ENCODE data around the gene PDSS2.
"Not testable (repeated sequence)": the region's sequence is repeated elsewhere in the genome, so short reads cannot be mapped to it uniquely, and the experiment has no call there.

Gene PDSS2

GRCh38 chr6:107473660-107474059 lies 14.3 kb upstream of the PDSS2 start:
- DNase-seq: no peak

- DNase-seq: no peak
These were observed 11.0 kb upstream of the PDSS2 start for GRCh38 chr6:107470364-107470763.

- no peak for DNase-seq
These were observed 6.7 kb upstream of the PDSS2 start for GRCh38 chr6:107466062-107466461.

- no peak for DNase-seq
These were observed 793 bp upstream of the PDSS2 start for GRCh38 chr6:107460083-107460631.

- DNase-seq: peak; percentile 48
These were observed 587 bp downstream of the PDSS2 start for GRCh38 chr6:107458672-107459282.

- DNase-seq: no peak
These were observed 10.6 kb downstream of the PDSS2 start for GRCh38 chr6:107448776-107449175.

- DNase-seq: no peak
These were observed 11.6 kb downstream of the PDSS2 start for GRCh38 chr6:107447663-107448216.

- DNase-seq: no peak
These were observed 15.1 kb downstream of the PDSS2 start for GRCh38 chr6:107444277-107444676.

GRCh38 chr6:107443608-107444267 lies 15.6 kb downstream of the PDSS2 start:
- no peak for DNase-seq

GRCh38 chr6:107442938-107443607 lies 16.3 kb downstream of the PDSS2 start:
- no peak for DNase-seq

GRCh38 chr6:107441682-107442081 lies 17.7 kb downstream of the PDSS2 start:
- DNase-seq: no peak

- DNase-seq: no peak
These were observed 18.4 kb downstream of the PDSS2 start for GRCh38 chr6:107440936-107441335.

- no peak for DNase-seq
These were observed 20.0 kb downstream of the PDSS2 start for GRCh38 chr6:107439406-107439805.

GRCh38 chr6:107437691-107438090 lies 21.7 kb downstream of the PDSS2 start:
- no peak for DNase-seq

GRCh38 chr6:107436881-107437280 lies 22.5 kb downstream of the PDSS2 start:
- no peak for DNase-seq

GRCh38 chr6:107435798-107436197 lies 23.6 kb downstream of the PDSS2 start:
- DNase-seq: no peak

- DNase-seq: no peak
These were observed 24.6 kb downstream of the PDSS2 start for GRCh38 chr6:107434812-107435211.

GRCh38 chr6:107425951-107426350 lies 33.4 kb downstream of the PDSS2 start:
- DNase-seq: not testable (repeated sequence)

- no peak for DNase-seq
These were observed 35.8 kb downstream of the PDSS2 start for GRCh38 chr6:107423474-107423990.

- no peak for DNase-seq
These were observed 37.6 kb downstream of the PDSS2 start for GRCh38 chr6:107421696-107422256.

- no peak for DNase-seq
These were observed 39.6 kb downstream of the PDSS2 start for GRCh38 chr6:107419733-107420132.

GRCh38 chr6:107418118-107418517 lies 41.2 kb downstream of the PDSS2 start:
- no peak for DNase-seq

GRCh38 chr6:107416145-107416544 lies 43.2 kb downstream of the PDSS2 start:
- DNase-seq: no peak

Data from NCI-H2171 (cell line).